DMS79 treated with DMSO at 0.1 percent for 48 hours (cell line): ENCODE data around the gene COA8.

ENCODE experiments used
- DNase-seq: peaks from one replicate; lab custom pipeline; 2025; lab: John Stamatoyannopoulos, UW

COA8 gene, protein sequence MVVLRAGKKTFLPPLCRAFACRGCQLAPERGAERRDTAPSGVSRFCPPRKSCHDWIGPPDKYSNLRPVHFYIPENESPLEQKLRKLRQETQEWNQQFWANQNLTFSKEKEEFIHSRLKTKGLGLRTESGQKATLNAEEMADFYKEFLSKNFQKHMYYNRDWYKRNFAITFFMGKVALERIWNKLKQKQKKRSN

DNA sequence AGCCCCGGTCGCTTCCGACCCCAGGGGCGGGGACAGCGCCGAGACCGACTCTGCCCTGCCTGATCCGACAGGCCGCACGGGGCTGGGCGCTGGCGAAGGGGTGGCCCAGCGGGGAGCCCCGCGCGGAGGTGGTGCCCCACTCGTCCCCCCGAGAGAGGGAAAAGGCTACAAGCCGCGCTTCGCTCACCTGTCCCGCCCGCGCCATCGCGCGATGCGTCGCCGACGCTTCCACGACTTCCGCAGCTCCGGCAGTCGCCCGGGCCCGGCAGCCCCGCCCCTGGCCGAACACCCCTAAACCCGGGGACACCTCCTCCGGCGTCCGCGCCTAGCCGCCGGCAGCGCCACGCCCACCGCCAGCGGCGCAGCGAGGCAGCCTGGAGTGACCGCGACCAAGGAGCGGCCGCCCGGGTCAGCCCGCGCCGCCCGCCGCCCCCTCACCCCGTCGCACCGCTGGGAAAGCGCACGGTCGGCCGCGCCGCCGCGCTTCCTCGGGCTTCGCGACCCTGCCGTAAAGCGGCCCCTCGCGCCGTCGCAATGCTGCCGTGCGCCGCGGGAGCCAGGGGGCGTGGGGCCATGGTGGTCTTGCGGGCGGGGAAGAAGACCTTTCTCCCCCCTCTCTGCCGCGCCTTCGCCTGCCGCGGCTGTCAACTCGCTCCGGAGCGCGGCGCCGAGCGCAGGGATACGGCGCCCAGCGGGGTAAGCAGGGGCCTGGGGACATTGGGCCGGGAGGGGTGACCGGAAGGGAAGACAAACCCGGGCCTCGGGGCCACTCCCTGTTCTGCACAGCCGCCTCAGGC, at the start of gene COA8, which contains the start of gene BAG5:
Gene COA8, plus strand, starts transcription at position 532 of the 797 bp plus-strand sequence. Its CDS starts 42 bp downstream, at position 574.
Gene BAG5, minus strand, starts transcription at position 229 of the 797 bp plus-strand sequence. CDS start 1,493 bp downstream, outside the sequence.
- peak; percentile 86 for DNase-seq

DNA sequence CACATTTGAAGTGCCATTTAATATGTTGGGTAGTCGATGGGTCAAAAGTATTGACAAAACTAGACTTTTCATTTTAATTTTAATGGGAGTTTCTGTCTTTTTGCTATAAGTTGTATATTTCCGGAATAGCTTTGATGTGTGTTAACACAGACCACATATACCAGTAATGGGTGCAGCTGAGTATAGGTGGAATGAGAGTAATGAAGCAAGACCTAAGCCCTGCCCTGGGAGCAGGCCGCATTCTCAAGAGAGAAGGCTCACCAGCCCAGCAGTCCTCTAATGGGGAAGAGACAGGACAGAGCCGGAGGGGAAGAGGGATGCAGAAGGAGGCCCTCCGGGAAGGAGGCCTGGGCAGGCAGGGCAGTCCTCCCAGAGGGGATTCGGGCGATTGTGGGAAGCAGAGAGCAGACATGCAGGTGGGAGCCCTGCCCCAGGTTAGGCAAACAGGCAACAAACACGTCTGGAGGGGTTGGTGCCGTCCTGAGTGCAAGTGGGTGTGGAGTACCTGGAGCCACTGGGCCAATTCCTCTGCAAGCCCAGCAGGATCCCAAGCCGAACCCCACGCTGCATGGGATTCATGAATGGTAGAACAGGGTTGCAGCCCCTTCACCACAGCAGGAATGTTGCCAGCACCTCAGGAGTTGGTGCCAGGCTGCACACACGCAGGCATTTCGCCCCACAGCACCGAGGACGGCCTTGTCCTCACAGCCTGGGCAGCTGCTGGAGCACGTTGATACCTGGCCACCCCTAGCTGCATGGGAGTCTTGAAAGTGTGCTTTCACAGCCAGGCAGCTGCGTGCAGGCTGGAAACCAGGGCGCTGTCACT, 48.0 kb upstream of the COA8 start:
- peak; percentile 57 for DNase-seq

GRCh38 chr14:103516426-103517173, 46.2 kb upstream of the COA8 start:
- DNase-seq, result no peak

DNA sequence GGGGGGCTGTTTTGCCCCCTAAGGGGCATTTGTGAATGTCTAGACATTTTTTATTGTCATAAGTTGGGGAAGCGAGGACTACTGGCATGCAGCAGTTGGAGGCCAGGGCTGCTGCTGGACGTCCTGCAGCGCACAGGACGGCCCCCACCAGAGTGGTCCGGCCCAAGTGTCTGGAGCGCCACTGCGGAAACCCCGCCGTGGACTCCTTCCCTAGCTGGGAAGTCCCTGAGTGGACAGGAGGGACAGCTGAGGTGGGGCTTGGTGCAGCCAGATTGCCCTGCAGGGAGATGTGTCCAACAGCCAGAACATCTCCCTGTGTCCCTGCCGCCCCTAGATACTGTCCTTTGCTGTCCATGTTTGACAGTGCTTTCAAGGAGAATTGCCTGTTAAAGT, 45.6 kb upstream of the COA8 start:
- no peak for DNase-seq

- DNase-seq, result no peak
Observed at GRCh38 chr14:103517721-103518421, 44.9 kb upstream of the COA8 start.

DNA sequence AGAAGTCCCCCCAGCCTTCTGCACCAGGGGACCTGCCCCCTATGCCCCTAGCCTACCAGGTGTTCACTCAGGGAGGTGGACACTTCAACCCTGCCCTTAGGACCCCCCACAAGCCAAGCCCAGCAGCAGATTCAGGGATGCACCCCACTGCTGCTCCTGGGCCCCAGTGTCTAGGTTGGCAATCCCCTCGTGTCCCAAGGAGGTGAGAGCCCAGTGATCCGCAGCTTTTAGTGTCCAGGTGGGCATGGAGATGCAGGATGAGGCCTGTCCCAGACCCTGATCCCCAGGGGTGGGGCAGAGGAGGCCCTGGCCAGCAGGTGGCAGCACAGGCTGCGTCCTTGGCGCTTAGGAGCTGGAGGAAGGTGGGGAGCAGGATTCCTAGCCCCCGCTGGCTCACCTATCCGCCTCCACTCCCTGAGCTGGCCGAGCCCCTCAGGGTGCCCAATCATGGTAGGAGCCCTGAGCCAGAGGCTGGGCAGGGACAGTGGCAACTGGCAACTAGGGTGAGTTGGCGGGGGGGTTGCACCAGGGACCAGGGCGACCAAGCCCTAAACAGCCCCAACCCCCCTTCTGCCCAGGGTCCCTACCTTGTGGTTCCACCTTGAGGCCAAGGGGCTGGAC, 44.2 kb upstream of the COA8 start:
- DNase-seq, result peak; percentile 19

DNA sequence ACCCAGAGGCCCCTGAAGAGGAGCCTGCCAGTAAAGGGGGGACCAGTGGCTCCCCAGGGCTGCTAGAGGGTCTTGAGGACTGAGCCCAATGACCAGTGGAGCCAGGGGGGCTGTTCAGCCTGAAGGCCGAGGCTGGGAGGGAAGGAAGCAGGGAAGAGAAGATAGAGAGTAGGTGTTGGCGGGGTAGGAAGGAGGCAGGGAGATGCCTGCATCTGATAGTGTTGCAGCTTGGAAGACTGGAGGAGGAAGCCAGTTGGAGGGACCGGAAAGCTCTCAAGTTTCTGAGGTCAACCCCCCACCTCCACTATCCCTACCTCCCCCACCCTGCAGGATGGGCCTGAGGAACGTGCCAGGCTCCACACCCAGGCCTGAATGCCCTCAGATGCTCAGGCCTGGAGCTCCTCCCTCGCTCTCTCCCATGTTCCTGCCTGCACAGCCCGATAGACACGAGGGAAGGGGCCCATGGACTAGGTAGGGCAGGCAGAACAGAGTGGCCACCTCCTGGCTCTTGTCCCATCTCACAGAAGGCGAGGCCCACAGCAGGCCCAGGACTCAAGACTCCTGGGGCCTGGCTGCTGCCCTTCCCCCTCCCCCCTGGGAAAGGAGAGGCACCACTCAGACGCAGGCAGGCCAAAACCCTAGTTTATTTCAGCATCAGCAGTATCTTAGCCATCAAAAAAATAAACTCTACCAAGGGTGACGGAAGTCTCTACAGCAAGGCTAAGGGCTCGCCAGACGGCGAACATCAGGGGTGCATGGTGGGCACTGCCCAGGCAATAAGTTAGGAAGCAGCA, 43.5 kb upstream of the COA8 start:
- DNase-seq, result no peak

- DNase-seq, result peak; percentile 70
Observed at GRCh38 chr14:103519837-103520212, 42.9 kb upstream of the COA8 start.

DNA sequence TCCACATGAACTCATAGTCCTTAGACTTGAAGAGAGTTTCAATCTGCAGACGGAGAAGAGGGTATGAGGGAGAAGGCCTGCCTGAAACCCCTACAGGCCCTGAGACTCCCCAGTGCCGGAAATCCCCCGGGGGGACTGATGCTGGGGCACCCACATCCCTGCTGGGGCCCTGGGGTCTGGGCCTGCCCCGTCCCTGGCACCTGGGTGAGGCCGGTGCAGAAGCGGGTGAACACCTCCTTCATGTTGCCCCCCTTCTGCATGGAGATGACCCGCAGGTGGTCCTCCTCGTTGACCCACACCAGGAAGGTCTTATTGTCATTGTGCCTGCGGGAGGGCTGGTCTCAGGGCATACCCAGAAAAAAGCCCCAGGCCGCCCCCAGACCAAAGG, 42.5 kb upstream of the COA8 start:
- DNase-seq, result no peak

GRCh38 chr14:103520657-103521437, 41.9 kb upstream of the COA8 start:
- peak; percentile 86 for DNase-seq

- no peak for DNase-seq
Observed at GRCh38 chr14:103521438-103521950, 41.3 kb upstream of the COA8 start.

DNA sequence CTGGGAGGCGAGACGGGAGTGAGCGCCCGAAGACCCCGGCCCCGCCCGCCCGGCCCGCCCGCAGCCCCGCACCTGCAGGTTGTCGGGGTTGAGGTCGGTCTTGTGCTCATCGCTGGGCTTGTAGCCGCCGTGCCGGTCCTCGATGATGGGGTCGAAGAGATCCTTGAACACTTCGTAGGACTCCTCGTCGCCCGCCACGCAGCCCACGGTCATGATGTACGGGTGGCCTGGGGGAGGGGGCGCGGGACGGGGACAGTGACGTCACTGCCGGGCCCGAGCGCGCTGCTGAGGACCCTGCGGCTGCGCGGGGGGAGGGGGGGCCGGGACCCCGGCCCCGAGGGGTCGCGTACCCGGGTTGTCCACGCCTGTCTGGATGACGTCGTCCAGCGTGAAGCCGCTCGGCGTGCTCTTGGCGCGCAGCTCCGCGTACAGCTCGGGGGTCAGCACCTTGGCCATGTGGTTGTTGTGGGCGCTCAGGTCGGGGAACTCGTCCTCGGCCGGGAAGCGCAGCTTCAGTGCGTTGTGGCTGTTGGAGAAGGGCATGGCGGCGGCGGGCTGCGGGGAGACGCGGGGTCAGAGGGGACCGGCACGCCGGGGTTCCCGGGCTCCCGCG, 40.7 kb upstream of the COA8 start:
- DNase-seq, result peak; percentile 52

DNA sequence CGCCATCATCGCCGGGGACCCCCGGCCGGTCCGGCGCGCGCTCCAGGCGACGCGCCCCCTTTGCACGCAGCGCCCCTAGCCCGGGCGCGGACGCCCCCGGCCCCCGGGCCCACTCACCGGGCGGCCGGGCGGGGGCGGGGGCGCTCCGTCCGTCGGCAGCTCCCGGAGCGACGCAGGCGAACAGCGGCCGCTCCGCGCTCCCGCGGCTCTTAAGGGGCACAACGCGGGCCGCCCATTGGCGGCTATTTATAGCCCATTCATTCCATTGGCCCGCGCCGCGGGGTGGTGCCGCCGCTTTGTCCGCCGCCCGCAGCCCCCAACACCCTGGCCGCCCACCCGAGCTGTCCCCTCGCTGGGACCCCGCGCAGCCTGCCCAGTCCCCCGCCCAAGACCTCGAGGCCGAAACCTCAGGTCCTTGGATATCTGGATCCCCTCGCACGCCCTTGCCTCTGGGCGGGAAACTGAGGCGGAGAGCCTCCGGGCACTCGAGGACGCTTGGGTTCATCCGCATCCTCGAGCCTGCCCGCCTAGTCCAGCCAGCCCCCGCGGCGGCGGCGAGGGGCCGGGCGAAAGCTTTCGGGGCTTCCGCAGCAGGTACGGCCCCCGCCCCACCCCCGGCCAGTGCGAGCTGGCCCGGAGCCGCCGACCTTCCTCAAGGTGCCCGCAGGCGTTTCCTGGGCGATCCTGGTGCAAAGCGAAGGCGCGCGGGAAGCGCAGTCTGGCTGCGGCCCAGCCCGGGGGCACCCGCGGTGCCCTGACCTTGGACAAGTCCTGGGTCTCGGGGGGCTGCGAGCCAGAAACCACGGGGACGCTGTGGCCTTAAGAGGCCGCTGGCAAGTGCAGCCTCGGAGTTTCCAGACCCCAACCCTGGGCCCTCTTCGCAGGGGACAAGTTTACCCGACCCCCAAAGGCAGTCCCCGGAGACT, 39.8 kb upstream of the COA8 start, which contains the start of gene CKB:
Gene CKB, minus strand, starts transcription at position 182 of the 926 bp plus-strand sequence. CDS start 337 bp downstream, outside the sequence.
- DNase-seq, result peak; percentile 83

DNA sequence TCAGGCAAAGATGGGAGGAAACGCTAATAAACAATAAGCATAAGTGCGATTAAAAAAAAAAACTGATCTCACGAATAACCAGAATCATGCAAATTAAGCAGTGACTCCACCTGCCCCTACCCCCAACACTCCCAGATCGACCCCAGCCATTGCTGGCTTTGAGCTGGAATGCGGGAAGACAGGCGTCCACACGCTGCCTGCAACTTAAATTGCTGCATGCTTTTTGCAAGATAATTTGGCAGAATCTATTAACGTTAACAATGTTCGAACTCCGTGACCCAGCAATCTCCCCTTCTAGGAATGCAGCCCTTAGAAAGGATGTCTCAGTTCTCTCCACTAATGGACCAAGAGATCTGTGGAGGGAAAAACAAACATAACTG, 39.2 kb upstream of the COA8 start:
- DNase-seq, result no peak

GRCh38 chr14:103524002-103524935, 38.5 kb upstream of the COA8 start:
- no peak for DNase-seq
